Endothelial cell of umbilical vein (primary cell): ENCODE results near the gene HEYL. TPM values are rescaled to one million over a fixed set of nuclear protein-coding genes. Genes with fewer than 3 reads are reported as not detected.

Source experiments
- BruUV-seq: library from RNA; stranded (reverse); fragments of 400-500 nt; replicated peaks from 2 replicates; lab custom pipeline; 2021; lab: Mats Ljungman, UMichigan
- CTCF ChIA-PET: fragments of 300-600, 350-600 bp; sonication (Branson Sonifier 250); formaldehyde crosslinking; loops from one replicate; lab custom pipeline; 2021; ENCODE audit warnings: antibody characterized with exemption, inconsistent platforms; lab: Charles Lee
- POLR2A ChIA-PET: fragments of 300-600, 350-600 bp; sonication (Branson Sonifier 250); formaldehyde crosslinking; loops from one replicate; lab custom pipeline; 2021; ENCODE audit warnings: antibody characterized with exemption, inconsistent platforms; lab: Charles Lee
- DNase-seq: peaks from one replicate; pipeline ENCODE4 v3.0.0-alpha.2; 2011; ENCODE audit warnings: low read depth, low spot score
- FAIRE-seq: peaks from 2 replicates; lab custom pipeline; 2011; peaks lifted over from hg19 to GRCh38; lab: Jason Lieb, UNC
- H2AFZ ChIP-seq: 2 replicates; pipeline ENCODE4 v1.6.0; 2012; ENCODE audit warnings: low read depth, low read length, control low read depth, inconsistent platforms
- H3K27ac ChIP-seq: 2 replicates; pipeline ENCODE4 v1.5.1; 2011; ENCODE audit warnings: low read depth, mild to moderate bottlenecking, control low read depth, low read length, moderate library complexity; ENCODE audit not compliant: insufficient read depth
- H3K27me3 ChIP-seq, 2 experiments: 2 replicates each; pipeline versions ENCODE4 v1.6.0 to v1.6.1; 2011; ENCODE audit warnings: low read length in 2 of 2, mixed read lengths in 1 of 2; ENCODE audit not compliant: control insufficient read depth in 2 of 2, insufficient read depth in 2 of 2
- H3K36me3 ChIP-seq, 2 experiments: 2 replicates in 1 of 2; 3 replicates in 1 of 2; pipeline ENCODE4 v1.5.1; 2011; ENCODE audit warnings: low read length in 2 of 2, mild to moderate bottlenecking in 1 of 2, moderate library complexity in 1 of 2; ENCODE audit not compliant: control insufficient read depth in 2 of 2, insufficient read depth in 2 of 2; ENCODE audit errors: extremely low read depth in 1 of 2
- H3K4me1 ChIP-seq: 3 replicates; pipeline ENCODE4 v1.5.1; 2011; ENCODE audit warnings: mild to moderate bottlenecking, low read length; ENCODE audit not compliant: control insufficient read depth, insufficient read depth; ENCODE audit errors: extremely low read depth
- H3K4me2 ChIP-seq: 2 replicates; pipeline ENCODE4 v1.6.1; 2011; ENCODE audit warnings: low read length, control low read depth, mixed read lengths; ENCODE audit not compliant: insufficient read depth
- H3K4me3 ChIP-seq, 3 experiments: fragments of 200-600 bp in 1 of 3; sonication (generic), shearing (Covaris generic) in 1 of 3; replicated peaks in 1 of 3; 2 replicates each; pipeline ENCODE4 v1.5.1; 2011 to 2016; ENCODE audit warnings: control low read depth in 3 of 3, low read length in 3 of 3, mild to moderate bottlenecking in 2 of 3, inconsistent platforms in 1 of 3, low read depth in 1 of 3, moderate library complexity in 1 of 3; ENCODE audit not compliant: insufficient read depth in 1 of 3
- H3K79me2 ChIP-seq: 2 replicates; pipeline ENCODE4 v1.6.0; 2012; ENCODE audit warnings: low read length, inconsistent platforms; ENCODE audit not compliant: control insufficient read depth, insufficient read depth
- H3K9ac ChIP-seq: replicated peaks from 2 replicates; pipeline ENCODE3; 2011; ENCODE audit warnings: low read length, control low read depth; ENCODE audit not compliant: insufficient read depth; ENCODE audit errors: extremely low read depth
- H3K9me1 ChIP-seq: replicated peaks from 3 replicates; pipeline ENCODE4 v1.6.0; 2011; ENCODE audit warnings: mild to moderate bottlenecking, low read length; ENCODE audit not compliant: control insufficient read depth, insufficient read depth; ENCODE audit errors: extremely low read depth
- H3K9me3 ChIP-seq: replicated peaks from 2 replicates; pipeline ENCODE4 v1.5.1; 2012; ENCODE audit warnings: low read length, inconsistent platforms; ENCODE audit not compliant: control insufficient read depth, insufficient read depth
- H4K20me1 ChIP-seq: replicated peaks from 2 replicates; pipeline ENCODE3; 2011; ENCODE audit warnings: mild to moderate bottlenecking, low read length; ENCODE audit not compliant: control insufficient read depth, insufficient read depth; ENCODE audit errors: extremely low read depth
- EZH2 ChIP-seq: IDR thresholded peaks from 2 replicates; pipeline ENCODE4 v1.6.1; 2012; ENCODE audit warnings: borderline replicate concordance, low read depth, mild to moderate bottlenecking, moderate library complexity, low read length, inconsistent platforms; ENCODE audit not compliant: severe bottlenecking
- FOS ChIP-seq: IDR thresholded peaks from 2 replicates; pipeline ENCODE4 v1.6.1; 2011; ENCODE audit warnings: mild to moderate bottlenecking, low read length, moderate library complexity, borderline replicate concordance; ENCODE audit not compliant: insufficient read depth
- GATA2 ChIP-seq: IDR thresholded peaks from 2 replicates; pipeline ENCODE4 v1.7.0; 2011; ENCODE audit warnings: low read depth, mild to moderate bottlenecking, moderate library complexity, mixed read lengths, low read length; ENCODE audit not compliant: insufficient read length, insufficient read depth
- JUN ChIP-seq: IDR thresholded peaks from 2 replicates; pipeline ENCODE4 v1.6.1; 2011; ENCODE audit warnings: borderline replicate concordance, low read depth; ENCODE audit not compliant: insufficient read length, insufficient read depth
- MYC ChIP-seq: IDR thresholded peaks from one replicate; pipeline ENCODE4 v1.6.1; 2011; ENCODE audit warnings: mild to moderate bottlenecking, low read depth, low read length
- POLR2A ChIP-seq: IDR thresholded peaks from 2 replicates; pipeline ENCODE4 v1.6.1; 2012; ENCODE audit warnings: low read depth, mild to moderate bottlenecking, control low read depth, low read length
- POLR2AphosphoS5 ChIP-seq: IDR thresholded peaks from 2 replicates; pipeline ENCODE4 v1.6.1; 2012; ENCODE audit warnings: low read depth, mild to moderate bottlenecking, control low read depth, low read length, moderate library complexity; ENCODE audit not compliant: insufficient read depth
- dilution Hi-C: fragments of 300-500 bp; cut with MboI; formaldehyde crosslinking; loops from one replicate; pipeline ENCODE4 v1.15.0; 2019; ENCODE audit warnings: low sequenced_read_pairs; ENCODE audit not compliant: extremely low pct_ligation_motif_present
- intact Hi-C: fragments of 100-400 bp; cut with micrococcal nuclease; formaldehyde crosslinking; loops from one replicate; pipeline ENCODE4 v1.10.0; 2022
- polyA plus RNA-seq, 4 experiments: library from polyadenylated mRNA; depleted of rRNA in 3 of 4; stranded (reverse) in 3 of 4; unstranded in 1 of 4; fragments of >200 nt; gene quantifications; 2 replicates each; pipeline versions ENCODE4 v1.2.1 to v1.2.3, GENCODE V29; 2011 to 2012; ENCODE audit warnings: missing spikeins in 1 of 4
- total RNA-seq: library from RNA; stranded (reverse); gene quantifications from 2 replicates; pipeline ENCODE4 v1.2.3, GENCODE V29; 2021
- TF ChIP-seq, protein P1 (sequence below): IDR thresholded peaks from 2 replicates; pipeline ENCODE4 v1.6.1; 2011; ENCODE audit not compliant: insufficient read depth, insufficient read length
- TF ChIP-seq, protein P2 (sequence below), 2 donors: IDR thresholded peaks; 1 replicate in 1 of 2; 2 replicates in 1 of 2; pipeline ENCODE4 v1.5.1; 2011; ENCODE audit warnings: low read length in 2 of 2, mild to moderate bottlenecking in 2 of 2, moderate library complexity in 2 of 2, control low read depth in 1 of 2, inconsistent platforms in 1 of 2, low read depth in 1 of 2; ENCODE audit not compliant: insufficient read depth in 1 of 2; ENCODE audit errors: extremely low read depth in 1 of 2

Gene HEYL
- total and polyA plus RNA-seq, 2 donors (not counting 3 experiments of a cell fraction or from before 2014, with no cell fraction given): not detected

- Histone ChIP-seq H3K4me2 (no peak overlapping the region), H3K4me1 (no peaks in the 10 kb centered on the region), H2AFZ (no peak overlapping the region), H4K20me1 (no peaks in the 10 kb centered on the region), H3K36me3 (no peaks in the 10 kb centered on the region), H3K27me3 (peaks cover 46 to 48% of the 10 kb centered on the region in 2 experiments), H3K9me1 (no peaks in the 10 kb centered on the region), H3K9me3 (no peaks in the 10 kb centered on the region), H3K27ac (no peak overlapping the region), H3K4me3 (no peak overlapping the region), H3K79me2 (no peaks in the 10 kb centered on the region), H3K9ac (no peak overlapping the region)
- no peak for FAIRE-seq
- POLR2A ChIA-PET: no interaction called here
- no peak for TF ChIP-seq FOS
- no peak for TF ChIP-seq MYC
- no peak for TF ChIP-seq GATA2
- TF ChIP-seq POLR2AphosphoS5: no peak
- TF ChIP-seq POLR2A: no peak
- TF ChIP-seq, protein P1, sequence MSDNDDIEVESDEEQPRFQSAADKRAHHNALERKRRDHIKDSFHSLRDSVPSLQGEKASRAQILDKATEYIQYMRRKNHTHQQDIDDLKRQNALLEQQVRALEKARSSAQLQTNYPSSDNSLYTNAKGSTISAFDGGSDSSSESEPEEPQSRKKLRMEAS: no peak
- no peak for TF ChIP-seq JUN
- TF ChIP-seq, protein P2, sequence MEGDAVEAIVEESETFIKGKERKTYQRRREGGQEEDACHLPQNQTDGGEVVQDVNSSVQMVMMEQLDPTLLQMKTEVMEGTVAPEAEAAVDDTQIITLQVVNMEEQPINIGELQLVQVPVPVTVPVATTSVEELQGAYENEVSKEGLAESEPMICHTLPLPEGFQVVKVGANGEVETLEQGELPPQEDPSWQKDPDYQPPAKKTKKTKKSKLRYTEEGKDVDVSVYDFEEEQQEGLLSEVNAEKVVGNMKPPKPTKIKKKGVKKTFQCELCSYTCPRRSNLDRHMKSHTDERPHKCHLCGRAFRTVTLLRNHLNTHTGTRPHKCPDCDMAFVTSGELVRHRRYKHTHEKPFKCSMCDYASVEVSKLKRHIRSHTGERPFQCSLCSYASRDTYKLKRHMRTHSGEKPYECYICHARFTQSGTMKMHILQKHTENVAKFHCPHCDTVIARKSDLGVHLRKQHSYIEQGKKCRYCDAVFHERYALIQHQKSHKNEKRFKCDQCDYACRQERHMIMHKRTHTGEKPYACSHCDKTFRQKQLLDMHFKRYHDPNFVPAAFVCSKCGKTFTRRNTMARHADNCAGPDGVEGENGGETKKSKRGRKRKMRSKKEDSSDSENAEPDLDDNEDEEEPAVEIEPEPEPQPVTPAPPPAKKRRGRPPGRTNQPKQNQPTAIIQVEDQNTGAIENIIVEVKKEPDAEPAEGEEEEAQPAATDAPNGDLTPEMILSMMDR (IDR thresholded peaks at IDR 0.05; ENCODE audit: extremely low read depth in 1 of 2, insufficient read depth in 1 of 2, low read depth in 1 of 2, low read length in 2 of 2): no peak
- no peak for TF ChIP-seq EZH2
- DNase-seq: no peak
- intact Hi-C loops: no loop called here
- dilution Hi-C loops: no loop called here
- CTCF ChIA-PET: interaction anchor here (1.2 to 9.8 kb wide), 6 partner anchors 9 to 62 kb away, joined by 3 to 113 read pairs (median 42); no protein-coding TSS in a partner anchor
- no TSS peak for BruUV-seq
Measured at GRCh38 chr1:39668894-39669293, 29.5 kb upstream of the HEYL start.
